GM19099 (cell line): ENCODE measurements around the gene TXLNG.

Source experiments
- POLR2A ChIP-seq: IDR thresholded peaks from 3 replicates; pipeline ENCODE4 v1.6.1; 2011; ENCODE audit warnings: low read depth; ENCODE audit not compliant: insufficient read length; ENCODE audit errors: extremely low read depth

The TXLNG gene

GRCh38 chrX:16825264-16826035 lies 39.2 kb downstream of the TXLNG start:
- TF ChIP-seq POLR2A: no peak

DNA sequence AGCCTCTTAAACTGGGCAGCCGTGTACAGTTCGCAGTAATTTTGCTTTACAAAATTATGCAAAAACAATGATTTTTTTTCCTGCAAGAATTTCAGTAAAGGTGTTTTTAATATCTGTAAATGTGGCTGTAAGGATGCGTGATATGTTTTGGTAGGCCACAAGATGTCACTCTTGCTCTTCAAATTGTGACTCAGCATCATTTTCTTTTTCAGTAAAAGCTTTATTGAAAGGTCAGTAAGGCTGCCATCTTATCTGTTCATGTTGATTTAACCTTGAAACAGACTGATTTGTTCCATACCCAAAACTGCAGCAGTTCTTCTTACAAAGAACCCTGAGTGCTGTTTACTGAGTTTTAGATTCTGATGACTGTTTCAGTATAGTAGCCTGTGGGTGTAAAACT lies 39.9 kb downstream of the TXLNG start:
- no peak for TF ChIP-seq POLR2A

GRCh38 chrX:16827225-16827624 lies 41.0 kb downstream of the TXLNG start:
- TF ChIP-seq POLR2A: no peak

DNA sequence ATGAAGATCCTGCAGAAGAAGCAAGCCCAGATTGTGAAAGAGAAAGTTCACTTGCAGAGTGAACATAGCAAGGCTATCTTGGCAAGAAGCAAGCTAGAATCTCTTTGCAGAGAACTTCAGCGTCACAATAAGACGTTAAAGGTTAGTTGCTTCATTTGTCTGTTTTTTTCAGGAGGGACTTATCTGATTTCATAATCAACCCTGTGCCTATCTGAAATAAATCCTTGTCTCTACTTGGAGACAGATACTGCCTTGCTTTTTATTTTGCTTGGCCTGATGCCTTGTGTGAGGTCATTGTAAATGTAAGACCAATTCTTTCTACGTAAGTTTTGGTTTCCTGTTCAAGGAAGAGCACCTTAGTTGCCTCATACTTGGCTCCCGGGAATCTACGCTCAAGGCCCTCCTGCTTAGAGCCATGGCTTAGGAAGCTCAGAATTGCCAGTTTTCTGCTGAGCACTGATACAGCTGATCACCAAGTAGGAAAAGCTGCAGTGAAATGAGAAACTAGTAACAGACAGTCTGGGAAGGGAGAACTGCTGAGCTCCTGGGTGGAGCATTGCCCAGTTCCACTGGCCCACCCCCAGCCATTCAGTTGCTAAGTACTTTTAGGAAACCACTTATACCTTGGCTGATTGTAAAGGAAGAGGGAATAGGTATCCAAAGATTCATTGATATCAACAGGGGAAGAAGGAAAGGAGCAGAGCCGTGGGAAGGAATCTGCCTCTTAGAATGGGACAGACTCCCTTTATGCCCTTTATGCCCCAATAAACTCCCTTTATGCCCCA lies 42.0 kb downstream of the TXLNG start:
- TF ChIP-seq POLR2A: no peak

- TF ChIP-seq POLR2A: no peak
Measured at GRCh38 chrX:16832301-16832700, 46.0 kb downstream of the TXLNG start.

DNA sequence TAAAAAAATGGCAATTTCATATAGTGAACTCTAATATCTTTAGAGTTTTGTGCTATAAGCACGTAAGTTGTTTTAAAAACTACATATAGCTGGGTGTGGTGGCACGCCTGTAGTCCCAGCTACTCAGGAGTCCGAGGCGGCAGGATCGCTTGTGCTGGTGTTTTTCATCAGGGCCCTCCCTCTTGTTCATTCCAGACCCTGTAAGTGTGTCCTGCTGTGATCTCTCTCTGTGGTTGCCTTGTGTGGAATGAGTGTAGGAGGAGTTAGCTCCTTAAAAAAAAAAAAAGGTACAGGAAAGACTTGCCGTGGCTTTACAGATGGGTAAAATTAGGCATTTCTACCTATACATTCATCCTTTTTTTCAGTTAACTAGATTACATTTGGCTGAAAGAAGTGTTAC lies 48.5 kb downstream of the TXLNG start:
- TF ChIP-seq POLR2A: no peak

DNA sequence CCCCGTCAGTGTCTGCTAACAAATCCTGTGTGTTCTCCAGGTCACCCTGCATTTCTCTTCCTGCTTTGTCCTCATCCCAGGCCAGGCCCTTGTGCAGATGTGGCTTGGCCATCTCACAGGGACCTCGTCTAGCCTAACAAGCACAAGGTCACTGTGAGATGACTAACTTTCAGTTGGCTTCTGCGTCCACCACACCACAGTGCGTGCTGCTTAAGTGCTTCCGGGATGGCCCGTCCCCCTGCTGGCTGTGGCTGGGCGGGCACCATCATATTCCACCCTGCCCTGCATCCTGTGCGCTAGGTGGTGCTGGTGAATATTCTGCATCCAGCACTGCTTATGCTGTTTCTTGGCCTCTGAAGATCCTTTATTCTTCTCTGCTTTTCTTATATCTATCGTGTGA lies 50.1 kb downstream of the TXLNG start:
- TF ChIP-seq POLR2A: peak; percentile 24

DNA sequence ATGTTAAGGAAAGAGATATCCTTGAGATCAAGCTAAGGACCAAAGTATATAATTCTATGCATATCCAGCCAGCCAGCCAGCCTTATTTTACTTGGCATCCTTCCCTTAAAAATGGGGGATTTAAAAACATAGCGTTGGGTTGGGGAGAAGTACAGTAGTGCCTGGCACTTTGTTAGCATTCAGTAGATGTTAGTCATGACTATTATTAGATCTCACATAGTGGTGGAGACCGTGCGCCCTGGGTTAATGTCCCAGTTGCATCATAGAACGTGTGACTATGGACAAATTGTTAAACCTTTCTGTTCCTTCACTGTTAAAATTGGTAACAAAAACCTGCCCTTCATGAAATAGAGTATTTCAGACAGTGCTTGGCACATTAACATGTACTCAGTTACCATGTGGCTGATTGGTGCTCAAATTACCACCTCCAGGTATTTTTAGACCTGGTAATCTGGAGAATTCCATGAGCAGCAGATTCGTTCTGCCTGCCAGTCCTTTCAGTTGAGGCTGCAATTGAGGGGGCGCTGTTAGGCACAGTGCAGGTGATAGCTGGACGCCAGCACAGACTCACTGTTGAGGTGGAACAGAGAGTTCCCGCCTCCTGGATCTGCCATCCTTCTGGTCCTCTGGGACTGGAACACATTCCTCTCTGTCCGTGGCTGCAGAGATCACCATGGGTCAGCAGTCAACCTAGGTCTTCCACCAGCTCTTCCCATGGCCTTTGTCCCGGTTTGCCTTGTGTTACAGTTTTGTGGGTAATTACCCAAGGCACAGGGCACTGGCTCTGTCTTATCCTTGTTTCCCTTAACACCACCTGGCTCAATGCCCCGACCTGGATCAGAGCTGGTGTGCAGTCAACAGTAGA lies 52.2 kb downstream of the TXLNG start:
- no peak for TF ChIP-seq POLR2A

DNA sequence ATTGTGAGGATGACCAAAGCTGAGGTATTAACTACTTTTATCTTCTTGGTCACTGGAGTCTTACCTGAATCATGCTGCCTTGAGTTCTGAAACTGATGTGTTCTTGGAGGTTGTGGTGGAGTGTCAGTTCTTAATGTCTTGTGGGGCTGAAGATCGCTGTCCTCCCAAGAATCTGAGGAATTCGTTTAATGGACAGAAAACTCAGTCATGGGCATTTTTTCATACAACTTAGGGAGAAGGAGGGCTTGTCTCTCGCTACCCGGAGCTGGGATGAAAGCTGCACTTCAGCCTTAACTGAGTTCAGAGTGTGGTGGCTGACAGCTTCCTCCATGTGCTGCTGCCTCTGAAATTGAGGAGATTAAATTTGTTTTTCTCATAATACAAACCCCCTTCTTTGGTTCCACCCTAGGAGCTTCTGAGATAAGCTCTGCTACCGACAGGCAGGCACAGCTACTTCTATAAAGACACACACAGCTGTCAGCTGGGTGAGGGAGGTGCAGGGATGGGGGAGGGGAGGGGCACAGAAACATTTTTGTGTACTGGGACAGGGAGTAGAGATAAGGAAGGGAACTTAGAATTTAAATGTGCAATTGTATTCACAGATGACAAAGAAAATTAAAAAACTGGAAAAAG lies 53.1 kb downstream of the TXLNG start:
- no peak for TF ChIP-seq POLR2A

DNA sequence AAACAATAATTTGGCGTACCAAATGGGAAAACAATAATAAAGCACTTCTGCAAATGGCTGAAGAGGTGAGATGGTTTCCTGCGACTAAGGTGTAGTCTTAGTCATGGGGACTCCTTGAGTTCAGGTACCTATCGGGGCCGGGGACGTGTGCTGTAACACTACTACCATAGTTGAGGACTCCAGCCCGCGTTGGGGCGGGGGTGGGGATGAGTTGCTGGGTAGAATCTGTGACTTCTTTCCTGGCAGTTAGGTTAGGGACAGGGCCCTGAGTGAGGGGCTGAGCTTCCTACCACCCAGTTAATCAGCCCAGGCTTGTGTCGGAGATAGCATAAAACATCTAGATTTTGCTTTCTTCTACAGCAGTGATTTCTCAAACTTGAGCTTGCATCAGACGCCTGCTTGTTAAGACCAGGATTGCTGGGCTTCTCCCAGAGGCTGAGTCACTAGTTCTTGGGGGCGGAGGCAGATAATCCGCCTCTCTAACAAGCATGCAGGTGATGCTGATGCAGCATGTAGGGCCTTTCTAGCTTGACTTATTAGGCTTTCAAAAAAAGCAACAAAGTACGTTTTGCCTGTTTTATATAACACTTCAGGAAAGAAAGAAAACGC lies 53.7 kb downstream of the TXLNG start:
- TF ChIP-seq POLR2A: no peak

GRCh38 chrX:16842684-16843083 lies 56.4 kb downstream of the TXLNG start:
- no peak for TF ChIP-seq POLR2A

GRCh38 chrX:16843208-16843909 lies 57.1 kb downstream of the TXLNG start:
- TF ChIP-seq POLR2A: no peak

DNA sequence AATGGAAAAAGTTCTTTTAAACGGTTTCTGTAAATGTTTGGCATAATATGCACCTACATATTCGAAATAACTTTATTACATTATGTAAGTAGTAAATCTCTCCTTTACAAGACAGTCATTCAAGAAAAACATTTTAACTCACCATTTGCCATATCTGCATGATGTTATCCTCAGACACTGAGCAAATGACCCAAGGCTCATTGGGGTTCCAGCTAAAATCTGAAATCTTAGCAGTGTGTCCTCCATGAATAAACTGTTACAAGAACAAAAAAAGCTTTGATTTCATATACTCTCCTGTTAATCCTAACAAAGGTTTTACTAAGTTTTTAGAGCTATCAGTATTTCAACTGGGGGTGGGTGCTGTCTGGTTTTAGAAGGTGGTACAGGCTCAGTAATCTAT lies 59.4 kb downstream of the TXLNG start:
- TF ChIP-seq POLR2A: no peak

DNA sequence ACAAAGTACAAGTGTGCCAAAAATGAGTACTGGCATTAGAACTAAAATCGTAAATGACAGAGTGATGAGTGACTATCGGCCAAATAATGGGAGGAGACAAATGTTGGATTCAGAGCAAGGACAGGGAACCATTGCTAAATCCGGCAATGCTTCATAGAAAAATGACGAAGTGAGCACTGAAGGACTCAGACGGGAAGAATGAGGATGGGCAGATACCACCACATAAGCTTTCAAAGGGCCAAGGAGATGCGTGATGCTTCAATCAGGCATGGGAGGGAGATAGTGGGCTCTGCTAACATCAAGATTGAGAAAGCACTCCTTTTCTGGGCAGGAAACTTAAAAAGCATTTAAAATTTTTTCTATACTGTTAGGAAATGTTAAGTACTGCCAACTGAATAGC lies 62.3 kb downstream of the TXLNG start:
- no peak for TF ChIP-seq POLR2A
